GM12878 (cell line): ENCODE results near the gene GTPBP10.

Experiments used
- CBFB ChIP-seq: IDR thresholded peaks from 2 replicates; pipeline ENCODE4 v1.6.1; 2016; ENCODE audit warnings: antibody characterized with exemption, low read depth
- CTCF ChIP-seq, 3 experiments: IDR thresholded peaks in 2 of 3; conservative IDR thresholded peaks in 1 of 3; 2 replicates each; pipeline ENCODE4 v1.5.1; 2011; ENCODE audit warnings: low read depth in 3 of 3, low read length in 3 of 3, mild to moderate bottlenecking in 3 of 3, control low read depth in 2 of 3, moderate library complexity in 2 of 3, inconsistent platforms in 1 of 3, mixed read lengths in 1 of 3; ENCODE audit not compliant: control insufficient read depth in 2 of 3, insufficient read depth in 1 of 3; ENCODE audit errors: extremely low read depth in 1 of 3
- EP300 ChIP-seq, 2 experiments: fragments of 150-350 bp in 1 of 2; IDR thresholded peaks; 2 replicates each; pipeline ENCODE4 v1.6.1; 2011 to 2012; ENCODE audit warnings: low read depth in 2 of 2, low read length in 2 of 2, borderline replicate concordance in 1 of 2, improper control_type of control experiment in 1 of 2, inconsistent platforms in 1 of 2; ENCODE audit not compliant: control insufficient read depth in 1 of 2
- JUND ChIP-seq: IDR thresholded peaks from 2 replicates; pipeline ENCODE4 v1.6.1; 2012; ENCODE audit warnings: low read depth, mild to moderate bottlenecking, low read length, improper control_type of control experiment, moderate library complexity
- NFIC ChIP-seq: IDR thresholded peaks from 2 replicates; pipeline ENCODE4 v1.6.1; 2012; ENCODE audit warnings: low read depth, mild to moderate bottlenecking, inconsistent platforms, low read length, moderate library complexity
- POLR2A ChIP-seq: IDR thresholded peaks from 2 replicates; pipeline ENCODE4 v1.6.1; 2011; ENCODE audit warnings: low read depth, mild to moderate bottlenecking, low read length
- POLR2AphosphoS2 ChIP-seq: IDR thresholded peaks from 2 replicates; pipeline ENCODE4 v1.6.1; 2011; ENCODE audit warnings: low read depth, mild to moderate bottlenecking, low read length, improper control_type of control experiment, moderate library complexity
- SUZ12 ChIP-seq: fragments of 200-600 bp; sonication (generic); IDR thresholded peaks from one replicate; pipeline ENCODE4 v1.6.1; 2018; ENCODE audit warnings: antibody characterized with exemption, mild to moderate bottlenecking; ENCODE audit not compliant: unreplicated experiment
- YBX1 ChIP-seq: fragments of 450-650 bp; IDR thresholded peaks from 2 replicates; pipeline ENCODE4 v1.6.1; 2016; ENCODE audit warnings: antibody characterized with exemption
- TF ChIP-seq, protein P1 (sequence below): fragments of 450-650 bp; IDR thresholded peaks from 2 replicates; pipeline ENCODE4 v1.6.1; 2014; ENCODE audit warnings: mild to moderate bottlenecking
- TF ChIP-seq, protein P2 (sequence below): IDR thresholded peaks from 2 replicates; pipeline ENCODE4 v1.6.1; 2011; ENCODE audit warnings: low read depth, low read length, improper control_type of control experiment, borderline replicate concordance

DNA sequence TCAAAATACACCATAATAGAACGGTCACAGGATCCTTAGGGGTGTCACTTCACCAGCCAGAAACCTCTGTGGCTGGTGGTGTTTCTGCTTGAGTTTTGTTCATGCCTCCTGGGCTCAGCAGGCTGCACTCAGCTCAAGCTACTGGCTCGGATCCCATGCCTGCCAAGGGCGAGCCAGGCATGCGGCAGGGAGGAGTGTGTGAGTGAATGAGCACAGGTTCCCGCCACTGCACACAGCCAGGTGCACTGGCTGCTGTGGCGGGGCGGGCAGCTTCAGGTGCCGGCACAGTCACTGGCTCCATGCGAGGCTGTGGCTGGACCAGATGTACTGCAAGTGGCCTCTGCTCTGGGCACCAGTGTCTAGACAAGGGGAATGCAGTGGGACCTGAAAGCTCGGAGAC is 86.2 kb downstream of the GTPBP10 start:
- TF ChIP-seq CTCF (IDR thresholded peaks at IDR 0.05 in 2 of 3, conservative IDR thresholded peaks at IDR 0.05 in 1 of 3; ENCODE audit: control insufficient read depth in 2 of 3, extremely low read depth in 1 of 3, insufficient read depth in 1 of 3, low read depth in 3 of 3, low read length in 3 of 3) (no peak), POLR2A (no peak), SUZ12 (no peak), EP300 (IDR thresholded peaks at IDR 0.05; ENCODE audit: borderline replicate concordance in 1 of 2, control insufficient read depth in 1 of 2, low read depth in 2 of 2, low read length in 2 of 2) (no peak), CBFB (no peak), JUND (no peak), POLR2AphosphoS2 (no peak), YBX1 (no peak), NFIC (no peak)
- TF ChIP-seq, protein P1, sequence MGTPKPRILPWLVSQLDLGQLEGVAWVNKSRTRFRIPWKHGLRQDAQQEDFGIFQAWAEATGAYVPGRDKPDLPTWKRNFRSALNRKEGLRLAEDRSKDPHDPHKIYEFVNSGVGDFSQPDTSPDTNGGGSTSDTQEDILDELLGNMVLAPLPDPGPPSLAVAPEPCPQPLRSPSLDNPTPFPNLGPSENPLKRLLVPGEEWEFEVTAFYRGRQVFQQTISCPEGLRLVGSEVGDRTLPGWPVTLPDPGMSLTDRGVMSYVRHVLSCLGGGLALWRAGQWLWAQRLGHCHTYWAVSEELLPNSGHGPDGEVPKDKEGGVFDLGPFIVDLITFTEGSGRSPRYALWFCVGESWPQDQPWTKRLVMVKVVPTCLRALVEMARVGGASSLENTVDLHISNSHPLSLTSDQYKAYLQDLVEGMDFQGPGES = no peak
- TF ChIP-seq, protein P2, sequence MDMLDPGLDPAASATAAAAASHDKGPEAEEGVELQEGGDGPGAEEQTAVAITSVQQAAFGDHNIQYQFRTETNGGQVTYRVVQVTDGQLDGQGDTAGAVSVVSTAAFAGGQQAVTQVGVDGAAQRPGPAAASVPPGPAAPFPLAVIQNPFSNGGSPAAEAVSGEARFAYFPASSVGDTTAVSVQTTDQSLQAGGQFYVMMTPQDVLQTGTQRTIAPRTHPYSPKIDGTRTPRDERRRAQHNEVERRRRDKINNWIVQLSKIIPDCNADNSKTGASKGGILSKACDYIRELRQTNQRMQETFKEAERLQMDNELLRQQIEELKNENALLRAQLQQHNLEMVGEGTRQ = no peak
